ENCODE measurements around the gene BET1L.
A peak's percentile ranks its signal among the peaks of the same experiment; 100 is the strongest.
"Not testable (repeated sequence)": the region's sequence is repeated elsewhere in the genome, so short reads cannot be mapped to it uniquely, and the experiment has no call there.

The BET1L gene, protein sequence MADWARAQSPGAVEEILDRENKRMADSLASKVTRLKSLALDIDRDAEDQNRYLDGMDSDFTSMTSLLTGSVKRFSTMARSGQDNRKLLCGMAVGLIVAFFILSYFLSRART

DNA sequence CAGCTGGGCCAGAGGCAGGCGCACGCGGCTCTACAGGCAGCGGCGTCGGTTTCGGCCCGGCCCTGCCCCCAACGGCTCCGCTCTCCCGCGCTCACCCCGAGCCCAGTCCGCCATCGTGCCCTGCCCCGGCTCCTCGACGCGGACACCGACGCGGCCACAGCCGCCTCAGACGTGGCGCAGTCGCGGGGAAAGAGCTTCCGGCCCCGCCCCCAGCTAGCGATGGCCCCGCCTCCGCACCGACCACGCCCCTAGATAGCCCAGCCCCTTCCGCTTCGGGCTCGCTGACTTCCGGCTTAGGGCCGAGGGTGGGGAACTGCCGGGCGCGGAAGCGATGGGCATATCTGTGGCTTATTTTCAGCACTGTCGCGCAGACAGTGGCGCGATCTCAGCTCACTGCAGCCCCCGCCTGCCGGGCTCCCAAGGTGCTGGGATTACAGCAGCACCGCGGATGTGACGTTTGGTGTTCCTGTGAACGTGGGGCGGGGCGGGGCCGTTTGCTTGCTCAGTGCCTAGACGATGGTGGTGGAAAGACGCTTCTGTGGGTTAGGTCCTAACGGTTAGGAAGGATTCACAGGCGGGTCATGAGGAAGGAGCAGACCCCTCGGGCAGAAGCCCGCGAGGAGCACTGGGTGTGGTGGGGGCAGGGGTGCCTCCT, at the start of gene BET1L, which contains the start of gene RIC8A:
TSS of gene BET1L (minus strand) at position 192 of the 655 bp plus-strand sequence. CDS start at position 114, 78 bp downstream.
TSS of gene RIC8A (plus strand) at position 501 of the 655 bp plus-strand sequence. CDS start 1,147 bp downstream, outside the sequence.
- peak; percentile 96 for DNase-seq (ENCODE audit: low read depth)

DNA sequence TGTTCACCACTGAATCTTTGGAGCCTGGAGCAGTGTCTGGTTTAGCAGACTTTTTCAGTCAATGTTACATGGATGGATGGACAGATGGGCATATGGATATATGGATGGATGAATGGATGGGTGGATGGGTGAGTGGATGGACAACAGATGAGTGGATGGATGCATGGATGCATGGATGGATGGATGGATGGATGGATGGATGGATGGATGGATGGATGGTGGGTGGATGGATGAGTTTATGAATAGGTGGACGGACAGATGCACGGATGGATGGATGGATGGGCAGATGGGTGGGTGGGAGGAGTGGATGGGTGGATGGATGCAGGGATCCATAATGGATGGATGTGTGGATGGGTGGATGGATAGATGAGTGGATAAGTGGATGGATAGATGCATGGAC, 48.6 kb upstream of the BET1L start:
- no peak for DNase-seq (ENCODE audit: low read depth)

DNA sequence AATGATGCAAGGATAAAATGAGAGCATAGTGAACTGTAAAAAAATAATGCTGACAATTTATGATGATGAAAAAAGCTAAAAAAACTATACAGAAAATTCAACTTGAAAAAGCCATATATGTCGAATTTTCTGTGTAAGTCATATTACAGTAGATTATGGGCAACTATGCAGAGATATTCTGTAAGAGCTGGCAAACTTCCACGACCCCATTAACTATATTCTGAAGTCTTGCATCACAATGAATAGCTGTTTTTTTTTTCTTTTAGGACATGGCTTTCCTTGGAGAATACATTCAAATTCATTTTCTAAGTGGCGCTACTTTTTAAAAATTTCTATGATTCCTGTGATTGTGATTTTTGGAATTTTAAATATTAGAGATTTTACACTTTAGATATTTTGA, 48.0 kb upstream of the BET1L start:
- DNase-seq (ENCODE audit: low read depth) = no peak

DNA sequence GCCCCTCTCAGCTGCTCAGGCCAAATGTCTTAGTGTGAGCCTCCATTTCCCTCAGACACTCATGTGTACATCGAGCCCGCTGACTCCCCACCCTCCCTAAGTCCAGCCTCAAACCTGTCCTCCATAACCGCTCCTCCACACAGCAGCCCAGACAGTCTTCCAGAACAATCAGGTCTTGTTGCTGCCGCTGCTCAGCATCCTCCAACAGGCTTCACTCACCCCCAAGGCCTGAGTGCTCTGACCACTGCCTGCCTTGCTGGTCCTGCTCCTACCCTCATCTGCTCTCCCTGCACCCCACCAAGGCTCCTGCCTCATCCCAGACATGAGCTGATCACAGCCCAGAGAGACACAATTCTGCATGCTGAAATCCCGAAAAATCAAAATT, 46.7 kb upstream of the BET1L start:
- no peak for DNase-seq (ENCODE audit: low read depth)

DNA sequence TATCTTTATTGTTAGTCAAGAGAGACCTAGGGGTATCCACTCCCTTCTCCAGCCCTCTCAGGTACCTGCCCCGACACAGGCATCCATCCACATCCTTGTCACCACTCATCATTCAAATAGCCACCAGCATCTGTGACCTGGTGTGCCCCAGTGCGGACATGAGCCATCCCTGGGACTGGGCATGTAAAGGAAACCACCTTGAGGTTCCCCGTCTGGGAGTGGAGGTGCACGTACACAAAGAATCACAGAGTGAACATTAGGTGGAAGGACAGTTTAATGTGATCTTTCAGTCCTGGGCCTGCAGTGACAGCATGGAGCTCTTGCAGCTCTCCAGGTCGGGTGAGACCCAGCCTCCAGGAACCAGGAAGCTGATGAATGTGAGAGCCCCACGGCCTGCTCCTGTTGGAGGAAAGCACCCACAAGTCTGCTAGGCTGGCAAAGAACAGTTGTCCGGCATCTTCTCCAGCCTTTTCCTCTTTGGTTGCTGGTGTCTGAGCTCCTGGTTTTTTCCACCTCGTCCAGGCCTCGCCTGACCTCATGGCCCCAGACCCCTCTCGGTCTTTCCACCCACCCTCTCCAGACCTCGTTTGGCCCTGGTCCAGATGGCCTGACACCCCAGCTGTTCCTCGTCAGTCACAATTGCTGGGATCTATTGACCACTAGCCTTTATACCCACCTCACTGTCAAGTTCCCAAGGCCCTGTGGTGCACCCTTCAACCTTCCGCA, 46.1 kb upstream of the BET1L start:
- no peak for DNase-seq (ENCODE audit: low read depth)

DNA sequence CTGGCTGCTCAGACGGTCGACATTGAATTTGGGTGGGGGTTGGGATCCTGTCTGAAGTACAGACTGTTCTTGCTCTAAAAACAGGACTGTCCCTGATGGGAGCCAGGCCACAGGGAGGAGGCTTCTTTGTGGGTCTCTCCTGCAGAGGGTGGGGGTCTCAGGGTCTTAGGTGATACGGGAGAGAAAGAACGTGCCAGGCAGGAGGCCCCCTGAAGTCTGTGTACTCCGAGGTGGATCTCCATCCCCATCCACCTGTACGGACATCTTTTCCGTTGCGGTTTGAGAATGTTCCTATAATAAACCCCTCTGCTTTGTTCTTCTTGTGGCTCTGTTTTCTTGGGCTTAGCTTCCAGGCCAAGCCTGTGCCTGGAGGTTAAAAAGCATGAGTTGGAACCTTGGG, 45.5 kb upstream of the BET1L start:
- no peak for DNase-seq (ENCODE audit: low read depth)

DNA sequence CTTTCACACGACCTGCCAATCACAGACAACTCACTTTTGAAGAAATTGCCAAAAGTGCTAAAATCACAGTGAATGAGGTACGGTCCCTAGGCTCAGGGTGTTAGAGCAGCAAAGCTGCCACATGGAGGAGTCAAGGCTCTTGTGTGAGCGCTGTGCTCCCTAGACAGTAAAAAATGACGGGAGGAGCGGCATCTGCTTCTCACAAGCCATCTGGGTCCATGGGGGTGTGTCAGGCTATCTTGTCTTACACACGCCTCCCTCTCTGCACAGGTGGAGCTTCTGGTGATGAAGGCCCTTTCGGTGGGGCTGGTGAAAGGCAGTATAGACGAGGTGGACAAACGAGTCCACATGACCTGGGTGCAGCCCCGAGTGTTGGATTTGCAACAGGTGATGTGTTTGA, 44.4 kb upstream of the BET1L start:
- DNase-seq (ENCODE audit: low read depth) = no peak

DNA sequence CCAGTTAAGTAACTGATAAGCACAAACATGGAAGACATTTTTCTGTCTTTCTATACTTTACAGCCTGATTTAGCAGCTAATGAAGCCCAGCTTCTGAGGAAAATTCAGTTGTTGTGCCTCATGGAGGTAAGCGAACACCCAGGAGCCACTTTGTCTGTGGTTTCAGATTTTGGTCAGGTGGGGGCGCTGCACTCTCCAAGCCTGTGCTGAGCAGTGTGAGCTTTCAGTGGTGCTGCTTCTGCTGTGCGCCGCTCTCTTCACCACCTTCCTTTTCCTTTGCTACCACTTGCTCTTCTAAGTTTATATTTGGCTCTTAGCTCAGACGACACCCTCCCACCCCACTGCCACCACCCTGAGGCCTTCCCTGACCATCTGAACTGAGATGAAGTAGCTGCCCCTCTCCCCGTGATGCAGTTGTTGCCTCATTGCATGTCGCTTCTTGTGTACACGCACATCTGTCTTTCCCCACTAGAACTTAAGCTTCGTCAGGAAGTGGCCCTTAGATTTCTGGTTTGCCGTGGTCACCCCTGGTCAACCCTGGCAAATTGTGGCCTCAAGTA, 43.6 kb upstream of the BET1L start:
- DNase-seq (ENCODE audit: low read depth) = no peak

DNA sequence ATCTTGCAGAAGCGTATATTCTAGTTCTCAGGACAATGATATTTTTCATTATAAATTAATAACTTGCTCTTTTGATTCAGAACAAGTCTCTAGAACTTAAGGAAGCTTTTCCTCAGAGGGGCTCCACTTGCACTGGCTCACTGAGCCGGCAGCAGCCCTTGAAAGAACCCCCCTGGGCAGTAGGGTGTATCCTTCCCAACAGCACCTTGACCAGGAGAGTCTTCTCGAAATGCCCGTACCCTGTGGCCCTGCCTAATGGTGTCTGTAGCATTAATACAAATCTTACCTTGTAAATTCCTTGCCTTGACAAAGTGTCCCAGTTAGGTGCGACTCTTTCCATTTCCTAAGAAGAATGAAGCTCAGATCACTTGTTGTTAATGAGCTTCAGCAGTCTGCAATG, 43.1 kb upstream of the BET1L start:
- no peak for DNase-seq (ENCODE audit: low read depth)

DNA sequence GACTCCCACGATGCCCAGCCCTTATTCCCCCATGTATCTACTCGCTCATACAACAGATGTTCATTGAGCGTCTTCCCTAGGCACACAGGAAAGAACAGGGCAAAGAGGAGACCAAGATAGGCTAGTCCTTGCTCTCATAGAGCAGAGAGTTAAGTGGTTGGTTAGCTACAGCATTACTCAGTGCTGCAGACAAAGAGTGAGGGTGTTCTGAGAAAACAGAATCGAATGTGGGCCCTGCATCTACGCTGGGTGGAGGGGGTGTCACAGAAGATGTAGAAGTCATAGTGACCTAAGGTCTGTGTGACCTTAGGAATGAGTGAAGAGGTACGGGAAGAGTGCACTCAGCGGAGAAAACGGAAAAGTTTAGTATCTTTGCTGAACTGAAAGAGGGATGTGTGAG, 41.9 kb upstream of the BET1L start:
- no peak for DNase-seq (ENCODE audit: low read depth)

DNA sequence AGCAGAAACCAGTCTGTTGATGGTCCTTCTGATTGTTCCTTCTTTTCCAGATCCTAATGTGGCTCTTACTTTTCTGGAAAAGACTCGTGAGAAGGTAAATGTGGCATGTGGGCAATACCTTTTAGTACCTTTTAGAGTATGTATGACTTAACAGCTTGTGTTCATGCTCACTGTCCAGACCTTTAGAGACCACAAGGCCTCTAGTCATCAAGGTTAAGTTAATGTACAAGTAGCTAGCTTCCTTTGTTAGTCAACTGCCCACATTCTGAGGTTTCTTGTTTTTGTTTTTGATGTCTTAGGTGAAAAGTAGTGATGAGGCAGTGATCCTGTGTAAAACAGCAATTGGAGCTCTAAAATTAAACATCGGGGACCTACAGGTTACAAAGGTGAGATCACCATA, 37.2 kb upstream of the BET1L start:
- no peak for DNase-seq (ENCODE audit: low read depth)

DNA sequence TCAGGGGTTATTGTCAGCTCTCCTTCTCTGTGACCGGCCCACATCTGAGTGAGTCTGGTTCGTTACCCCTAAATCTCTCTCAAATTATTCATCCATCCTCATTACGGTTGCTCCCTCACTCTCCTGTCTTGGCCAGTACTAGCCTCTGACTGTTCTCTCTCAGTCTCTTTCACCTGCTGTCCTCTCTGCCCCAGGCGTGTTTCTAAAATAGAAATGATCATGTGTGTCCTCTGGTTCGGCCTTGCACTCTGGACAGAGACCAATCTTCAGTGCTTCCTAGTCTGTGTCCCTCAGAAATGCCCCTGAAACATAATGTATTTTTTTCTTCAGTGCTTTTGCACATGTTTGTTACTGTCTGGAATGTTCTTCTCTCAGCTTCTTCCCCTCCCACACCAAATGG, 34.4 kb upstream of the BET1L start:
- no peak for DNase-seq (ENCODE audit: low read depth)

DNA sequence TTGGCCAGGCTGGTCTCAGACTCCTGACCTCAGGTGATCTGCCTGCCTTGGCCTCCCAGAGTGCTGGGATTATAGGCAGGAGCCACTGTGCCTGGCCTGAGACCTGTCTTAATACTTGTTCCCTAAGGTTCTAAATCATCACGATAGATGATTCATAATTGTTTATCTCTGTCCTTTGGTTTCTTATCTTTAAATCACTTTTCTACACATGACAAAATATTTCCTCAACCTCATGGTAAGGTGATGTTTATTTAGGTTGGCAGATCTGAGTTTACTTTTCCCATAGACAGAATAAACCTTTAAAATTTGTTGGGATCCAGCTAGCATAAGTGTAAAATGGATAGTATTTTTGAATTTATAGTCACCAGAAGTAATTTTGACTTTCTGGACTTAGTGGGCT, 33.1 kb upstream of the BET1L start:
- DNase-seq (ENCODE audit: low read depth) = no peak

DNA sequence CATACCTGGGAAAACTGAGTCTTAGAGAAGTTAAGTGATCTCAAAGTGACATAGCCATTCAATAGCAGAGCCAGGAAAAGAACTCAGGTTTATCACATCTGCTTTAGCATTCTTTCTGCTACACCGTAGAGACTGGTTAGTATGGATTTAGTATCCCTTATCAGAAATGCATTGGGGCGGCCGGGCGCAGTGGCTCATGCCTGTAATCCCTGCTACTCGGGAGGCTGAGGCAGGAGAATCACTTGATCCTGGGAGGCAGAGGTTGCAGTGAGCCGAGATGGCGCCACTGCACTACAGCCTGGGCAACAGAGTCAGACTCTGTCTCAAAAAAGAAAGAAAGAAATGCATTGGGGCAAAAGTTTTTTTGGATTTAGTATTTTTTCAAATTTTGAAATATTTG, 31.1 kb upstream of the BET1L start:
- not testable (repeated sequence) for DNase-seq (ENCODE audit: low read depth)

DNA sequence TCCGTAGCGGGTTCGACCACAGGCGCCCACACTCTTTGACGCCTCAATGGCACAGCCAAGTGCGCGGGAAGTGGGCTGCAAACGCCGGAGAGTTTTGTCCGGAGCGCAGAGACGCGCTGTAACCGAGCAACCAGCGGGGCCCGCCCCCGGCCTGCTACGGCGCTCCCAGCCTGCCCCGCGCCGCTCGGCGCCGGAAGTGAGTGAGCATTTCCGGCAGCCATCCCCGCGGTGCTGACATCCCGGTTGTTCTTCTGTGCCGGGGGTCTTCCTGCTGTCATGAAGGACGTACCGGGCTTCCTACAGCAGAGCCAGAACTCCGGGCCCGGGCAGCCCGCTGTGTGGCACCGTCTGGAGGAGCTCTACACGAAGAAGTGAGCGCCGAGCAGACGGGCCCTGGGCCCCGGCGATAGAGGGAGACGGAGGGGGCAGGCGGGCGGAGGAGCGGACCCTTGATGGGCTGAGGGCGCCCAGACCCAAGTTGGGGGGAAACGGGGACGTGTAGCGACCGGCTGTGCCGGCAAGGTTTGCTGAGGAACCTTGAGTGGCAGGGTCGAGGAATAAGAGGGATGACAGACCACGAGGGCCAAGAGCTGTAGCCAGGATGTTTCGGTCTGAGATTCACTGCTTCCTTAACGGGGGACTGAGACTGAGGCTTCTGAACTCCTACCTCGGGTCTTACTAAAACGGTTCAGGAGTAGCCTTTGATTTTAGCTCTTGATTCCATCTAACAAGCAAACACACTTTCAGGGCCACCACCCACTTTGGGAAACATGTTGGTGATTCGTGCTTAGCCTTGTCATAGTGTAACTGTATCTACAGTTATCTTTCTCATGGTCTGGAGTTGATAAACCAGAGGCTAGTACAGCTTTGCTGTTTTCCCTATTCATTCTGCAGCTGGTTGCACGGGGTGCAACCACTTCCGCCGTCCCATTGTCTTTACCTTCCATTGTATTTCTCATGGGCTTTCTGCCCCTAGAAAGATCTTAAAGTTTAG, 29.9 kb upstream of the BET1L start, which contains the start of gene PSMD13:
TSS of gene PSMD13 (plus strand) at position 203 of the 994 bp plus-strand sequence. CDS start at position 277, 74 bp downstream.
- DNase-seq (ENCODE audit: low read depth) = peak; percentile 71

DNA sequence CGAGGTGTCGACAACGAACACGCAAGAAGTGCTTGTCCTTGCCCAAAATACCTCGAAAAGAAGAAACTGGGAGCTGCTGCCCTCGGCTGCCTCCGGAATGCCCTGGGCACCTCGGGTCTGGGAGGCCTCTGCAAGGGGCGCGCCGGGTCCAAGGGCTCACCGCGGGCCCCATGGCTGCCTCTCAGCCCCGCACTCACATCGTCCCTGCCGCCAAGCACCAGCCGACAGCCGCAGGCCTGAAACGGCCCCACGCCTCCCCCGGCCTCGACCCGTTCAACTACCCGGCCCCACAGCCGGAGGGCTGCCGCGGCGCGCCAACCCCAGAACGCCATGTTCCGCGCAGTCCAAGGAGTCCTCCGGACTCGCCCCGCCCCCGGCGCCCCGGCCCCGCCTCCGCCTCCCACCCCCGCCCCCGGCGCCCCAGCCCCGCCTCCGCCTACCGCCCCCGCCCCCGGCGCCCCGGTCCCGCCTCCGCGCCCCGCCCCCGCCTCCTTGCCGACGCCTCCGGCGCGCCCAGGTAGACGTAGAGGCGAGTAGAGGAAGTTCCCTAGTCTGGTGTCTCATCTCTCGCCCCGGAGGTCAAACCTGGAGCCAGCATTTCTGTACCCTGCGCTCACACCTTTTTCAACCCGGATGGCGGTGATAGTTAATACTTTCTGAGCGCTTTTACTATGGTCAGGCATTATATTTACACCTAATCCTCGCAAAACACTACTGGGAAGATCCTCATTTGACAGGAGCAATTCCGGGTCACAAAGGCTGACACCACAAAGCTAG, 29.0 kb upstream of the BET1L start, which contains the start of gene SIRT3:
TSS of gene SIRT3 (minus strand) at position 346 of the 777 bp plus-strand sequence. CDS start at position 332, 14 bp downstream.
- peak; percentile 55 for DNase-seq (ENCODE audit: low read depth)

DNA sequence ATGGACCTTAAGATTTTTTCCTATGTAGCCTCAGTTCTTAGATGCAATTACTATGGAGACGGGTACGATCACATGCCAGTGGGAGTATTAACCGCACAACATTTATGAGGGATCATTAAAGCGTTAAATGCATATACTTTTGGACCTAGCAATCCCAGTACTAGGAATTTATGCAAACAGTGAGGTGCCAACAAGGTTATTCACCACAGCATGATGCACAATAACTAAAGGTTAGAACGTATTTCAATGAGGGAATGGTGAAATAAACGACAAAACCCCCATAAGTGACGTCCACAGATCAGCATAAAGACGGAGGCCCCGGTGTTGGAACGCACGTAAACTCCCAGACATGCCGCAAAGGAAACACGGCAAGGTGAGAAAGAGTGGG, 28.4 kb upstream of the BET1L start:
- no peak for DNase-seq (ENCODE audit: low read depth)

DNA sequence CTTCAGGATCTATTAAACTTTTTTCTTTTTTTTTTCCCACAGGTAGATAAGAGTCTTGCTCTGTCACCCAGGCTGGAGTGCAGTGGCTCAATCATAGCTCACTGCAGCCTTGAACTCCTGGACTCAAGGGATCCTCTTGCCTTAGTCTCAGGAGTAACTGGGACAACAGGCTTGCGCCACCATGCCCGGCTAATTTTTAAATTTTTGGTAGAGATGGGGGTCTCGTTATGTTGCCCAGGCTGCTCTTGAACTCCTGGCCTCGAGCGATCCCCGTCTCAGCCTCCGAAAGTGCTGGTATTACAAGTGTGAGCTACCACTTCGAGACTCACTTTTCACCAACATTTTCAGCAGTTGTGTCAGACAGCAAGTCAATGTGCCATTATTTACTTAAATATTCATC, 28.0 kb upstream of the BET1L start:
- no peak for DNase-seq (ENCODE audit: low read depth)

DNA sequence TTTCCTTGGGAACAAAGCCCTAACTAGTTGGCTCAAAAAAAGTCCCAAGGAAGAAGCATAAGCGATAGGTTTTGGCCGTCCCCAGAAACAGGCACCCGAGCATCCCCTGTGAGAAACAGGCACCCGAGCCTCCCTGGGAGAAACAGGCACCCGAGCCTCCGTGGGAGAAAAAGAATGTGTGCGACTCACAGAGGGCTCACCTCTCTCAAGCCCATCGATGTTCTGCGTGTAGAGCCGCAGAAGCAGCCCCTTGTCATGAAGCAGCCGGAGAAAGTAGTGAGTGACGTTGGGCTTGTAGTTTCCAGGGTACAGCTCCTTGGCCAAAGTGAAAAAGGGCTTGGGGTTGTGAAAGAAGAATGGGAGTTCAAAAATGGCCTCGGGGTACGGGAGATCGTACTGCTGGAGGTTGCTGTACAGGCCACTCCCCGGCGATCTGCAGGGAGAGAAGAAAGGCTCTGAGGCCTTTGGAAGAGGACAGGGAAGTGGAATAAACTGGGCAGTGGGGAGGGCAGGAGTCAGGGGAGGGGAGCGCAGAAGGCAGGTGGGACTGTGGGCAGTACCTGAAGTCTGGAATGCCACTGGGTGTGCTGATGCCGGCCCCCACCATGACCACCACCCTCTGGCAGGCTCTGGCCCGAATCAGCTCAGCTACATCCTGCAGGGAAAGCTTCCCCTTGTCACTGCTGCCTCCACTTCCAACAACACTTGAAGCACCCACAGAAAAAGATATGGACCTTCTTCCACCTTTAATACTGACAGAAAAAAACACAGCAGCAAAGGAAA, 25.8 kb upstream of the BET1L start:
- no peak for DNase-seq (ENCODE audit: low read depth)

DNA sequence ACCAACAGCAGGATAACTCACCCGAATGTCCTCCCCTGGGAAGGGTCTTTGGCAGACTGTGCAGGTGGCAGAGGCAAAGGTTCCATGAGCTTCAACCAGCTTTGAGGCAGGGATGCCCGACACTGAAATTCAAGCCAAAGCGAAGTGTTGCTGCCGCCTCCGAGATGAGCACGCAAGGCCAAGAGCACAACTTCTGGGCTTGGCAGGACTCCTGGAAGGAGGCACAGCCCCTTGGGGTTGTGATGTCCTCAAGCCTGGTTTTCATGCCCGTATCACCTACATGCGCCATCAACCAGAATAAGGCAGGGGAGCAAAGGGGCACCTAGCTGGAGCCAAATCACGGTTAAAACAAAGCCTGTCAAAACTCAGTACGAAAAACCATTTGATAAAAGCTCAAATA, 23.2 kb upstream of the BET1L start:
- no peak for DNase-seq (ENCODE audit: low read depth)
